Keratinocyte (primary cell): ENCODE data around the gene PXDN. TPM values are rescaled to one million over a fixed set of nuclear protein-coding genes. Genes with fewer than 3 reads are reported as not detected.

Source experiments
- DNase-seq: peaks from one replicate; pipeline ENCODE4 v3.0.0-alpha.2; 2011; ENCODE audit warnings: low read depth, missing footprints, low spot score
- FAIRE-seq: peaks from 2 replicates; lab custom pipeline; 2011; peaks lifted over from hg19 to GRCh38; lab: Jason Lieb, UNC
- H2AFZ ChIP-seq: 2 replicates; pipeline ENCODE4 v1.6.0; 2012; ENCODE audit warnings: low read length, control low read depth, inconsistent platforms; ENCODE audit not compliant: control insufficient read depth
- H3K27ac ChIP-seq: 2 replicates; pipeline ENCODE4 v1.5.1; 2011; ENCODE audit warnings: low read length; ENCODE audit not compliant: control insufficient read depth, insufficient read depth
- H3K27me3 ChIP-seq: 3 replicates; pipeline ENCODE4 v1.6.0; 2011; ENCODE audit warnings: low read length; ENCODE audit not compliant: control insufficient read depth, insufficient read depth; ENCODE audit errors: extremely low read depth
- H3K36me3 ChIP-seq, 2 experiments: 2 replicates in 1 of 2; 3 replicates in 1 of 2; pipeline ENCODE4 v1.5.1; 2011; ENCODE audit warnings: low read length in 2 of 2, mild to moderate bottlenecking in 1 of 2; ENCODE audit not compliant: control insufficient read depth in 2 of 2, insufficient read depth in 2 of 2; ENCODE audit errors: extremely low read depth in 1 of 2
- H3K4me1 ChIP-seq: 3 replicates; pipeline ENCODE4 v1.5.1; 2011; ENCODE audit warnings: low read length; ENCODE audit not compliant: control insufficient read depth, insufficient read depth; ENCODE audit errors: extremely low read depth
- H3K4me2 ChIP-seq: 3 replicates; pipeline ENCODE4 v1.6.0; 2011; ENCODE audit warnings: low read depth, low read length; ENCODE audit not compliant: control insufficient read depth, insufficient read depth; ENCODE audit errors: extremely low read depth
- H3K4me3 ChIP-seq, 3 experiments: fragments of 200-600 bp in 1 of 3; sonication (generic) in 1 of 3; 2 replicates in 2 of 3; 3 replicates in 1 of 3; pipeline ENCODE4 v1.5.1; 2011 to 2016; ENCODE audit warnings: low read length in 3 of 3, mild to moderate bottlenecking in 3 of 3, control low read depth in 2 of 3, inconsistent platforms in 1 of 3, low read depth in 1 of 3, mixed read lengths in 1 of 3, mixed run types in 1 of 3, moderate library complexity in 1 of 3; ENCODE audit not compliant: control insufficient read depth in 2 of 3, insufficient read depth in 2 of 3; ENCODE audit errors: extremely low read depth in 1 of 3
- H3K79me2 ChIP-seq: 2 replicates; pipeline ENCODE4 v1.6.0; 2012; ENCODE audit warnings: low read length; ENCODE audit not compliant: control insufficient read depth, insufficient read depth
- H3K9ac ChIP-seq: 3 replicates; pipeline ENCODE4 v1.6.0; 2011; ENCODE audit warnings: low read length; ENCODE audit not compliant: control insufficient read depth, insufficient read depth; ENCODE audit errors: extremely low read depth
- H3K9me1 ChIP-seq: 3 replicates; pipeline ENCODE4 v1.6.0; 2011; ENCODE audit warnings: low read length; ENCODE audit not compliant: control insufficient read depth, insufficient read depth; ENCODE audit errors: extremely low read depth
- H3K9me3 ChIP-seq: 2 replicates; pipeline ENCODE4 v1.5.1; 2012; ENCODE audit warnings: low read depth, low read length; ENCODE audit not compliant: control insufficient read depth
- H4K20me1 ChIP-seq: 3 replicates; pipeline ENCODE4 v1.6.0; 2011; ENCODE audit warnings: low read length; ENCODE audit not compliant: control insufficient read depth, insufficient read depth; ENCODE audit errors: extremely low read depth
- EZH2 ChIP-seq: IDR thresholded peaks from one replicate; pipeline ENCODE4 v1.6.1; 2012; ENCODE audit warnings: inconsistent platforms, mild to moderate bottlenecking, low read length, moderate library complexity
- dilution Hi-C: fragments of 300-500 bp; cut with MboI; formaldehyde crosslinking; loops from one replicate; pipeline ENCODE4 v1.7.0; 2020; ENCODE audit warnings: low sequenced_read_pairs; ENCODE audit not compliant: extremely low pct_ligation_motif_present
- polyA plus RNA-seq, 5 experiments: library from polyadenylated mRNA; depleted of rRNA in 3 of 5; stranded (reverse) in 3 of 5; stranded (forward) in 1 of 5; unstranded in 1 of 5; fragments of >200 nt; gene quantifications; 1 replicate in 1 of 5; 2 replicates in 3 of 5; 3 replicates in 1 of 5; pipeline versions ENCODE4 v1.2.1 to v1.2.3, GENCODE V29; 2011 to 2012; ENCODE audit warnings: missing spikeins in 2 of 5, low read depth in 1 of 5, low replicate concordance in 1 of 5
- TF ChIP-seq, protein P1 (sequence below), 3 experiments: IDR thresholded peaks in 1 of 3; conservative IDR thresholded peaks in 1 of 3; optimal IDR thresholded peaks in 1 of 3; 2 replicates in 2 of 3; 3 replicates in 1 of 3; pipeline versions ENCODE3 to v1.5.1; 2011; ENCODE audit warnings: low read length in 3 of 3, mild to moderate bottlenecking in 3 of 3, moderate library complexity in 2 of 3, control low read depth in 1 of 3, inconsistent platforms in 1 of 3; ENCODE audit not compliant: insufficient read depth in 2 of 3; ENCODE audit errors: extremely low read depth in 1 of 3

The PXDN gene
- polyA plus RNA-seq, 1 donor (not counting 4 experiments of a cell fraction or from before 2014, with no cell fraction given), result 36.7 TPM

DNA sequence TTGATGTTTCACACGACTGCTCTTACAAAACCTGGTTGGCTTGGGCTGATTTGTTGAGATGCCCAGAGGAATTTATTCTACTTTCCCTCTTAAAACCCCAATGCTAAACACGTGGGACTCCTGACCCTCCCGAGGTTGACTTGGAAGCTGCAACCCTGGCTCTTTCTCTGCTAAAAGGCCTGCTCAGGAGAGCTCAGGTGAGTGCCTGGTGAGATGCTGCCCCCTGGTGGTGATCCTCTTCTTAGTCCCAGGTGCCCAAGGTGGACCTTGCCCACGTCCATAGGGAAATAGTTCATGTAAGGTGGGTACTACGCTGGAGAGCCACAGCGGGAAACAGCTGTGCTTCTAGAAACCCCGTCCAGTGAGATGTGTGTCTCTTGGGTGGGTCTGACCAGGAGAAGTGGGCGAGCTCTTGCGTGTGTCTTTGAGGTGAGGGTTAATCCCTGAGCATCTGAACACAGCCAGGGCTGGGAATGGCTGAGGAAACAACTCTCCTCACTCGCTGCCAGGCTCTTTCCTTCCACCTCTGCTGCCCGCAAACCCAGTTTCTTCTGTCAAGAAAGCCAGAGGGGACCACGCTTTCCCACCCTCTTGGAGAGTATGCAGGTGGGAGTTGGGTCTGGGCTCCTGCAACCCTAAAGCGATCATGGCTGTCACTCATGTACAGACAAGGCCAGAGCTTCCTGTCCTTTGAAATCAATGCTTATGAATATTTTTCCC lies 25.5 kb upstream of the PXDN start:
- Histone ChIP-seq H3K79me2 (no peaks in the 10 kb centered on the region), H3K27ac (no peak overlapping the region), H3K4me2 (no peak overlapping the region), H3K9me1 (no peaks in the 10 kb centered on the region), H3K36me3 (no peaks in the 10 kb centered on the region), H3K27me3 (peaks cover 6% of the 10 kb centered on the region), H3K4me1 (no peaks in the 10 kb centered on the region), H3K4me3 (no peak overlapping the region), H3K9ac (no peak overlapping the region), H2AFZ (no peak overlapping the region), H4K20me1 (no peaks in the 10 kb centered on the region), H3K9me3 (no peaks in the 10 kb centered on the region)
- DNase-seq (peak; percentile 77), FAIRE-seq (peak; percentile 95)
- dilution Hi-C loops, result no loop called here
- TF ChIP-seq, protein P1, sequence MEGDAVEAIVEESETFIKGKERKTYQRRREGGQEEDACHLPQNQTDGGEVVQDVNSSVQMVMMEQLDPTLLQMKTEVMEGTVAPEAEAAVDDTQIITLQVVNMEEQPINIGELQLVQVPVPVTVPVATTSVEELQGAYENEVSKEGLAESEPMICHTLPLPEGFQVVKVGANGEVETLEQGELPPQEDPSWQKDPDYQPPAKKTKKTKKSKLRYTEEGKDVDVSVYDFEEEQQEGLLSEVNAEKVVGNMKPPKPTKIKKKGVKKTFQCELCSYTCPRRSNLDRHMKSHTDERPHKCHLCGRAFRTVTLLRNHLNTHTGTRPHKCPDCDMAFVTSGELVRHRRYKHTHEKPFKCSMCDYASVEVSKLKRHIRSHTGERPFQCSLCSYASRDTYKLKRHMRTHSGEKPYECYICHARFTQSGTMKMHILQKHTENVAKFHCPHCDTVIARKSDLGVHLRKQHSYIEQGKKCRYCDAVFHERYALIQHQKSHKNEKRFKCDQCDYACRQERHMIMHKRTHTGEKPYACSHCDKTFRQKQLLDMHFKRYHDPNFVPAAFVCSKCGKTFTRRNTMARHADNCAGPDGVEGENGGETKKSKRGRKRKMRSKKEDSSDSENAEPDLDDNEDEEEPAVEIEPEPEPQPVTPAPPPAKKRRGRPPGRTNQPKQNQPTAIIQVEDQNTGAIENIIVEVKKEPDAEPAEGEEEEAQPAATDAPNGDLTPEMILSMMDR (optimal IDR thresholded peaks at IDR 0.05 in 1 of 3, IDR thresholded peaks at IDR 0.05 in 1 of 3, conservative IDR thresholded peaks at IDR 0.05 in 1 of 3; ENCODE audit: extremely low read depth in 1 of 3, insufficient read depth in 2 of 3, low read length in 3 of 3), result peak; percentile 92 to 95 (median 92)
- TF ChIP-seq EZH2, result no peak

DNA sequence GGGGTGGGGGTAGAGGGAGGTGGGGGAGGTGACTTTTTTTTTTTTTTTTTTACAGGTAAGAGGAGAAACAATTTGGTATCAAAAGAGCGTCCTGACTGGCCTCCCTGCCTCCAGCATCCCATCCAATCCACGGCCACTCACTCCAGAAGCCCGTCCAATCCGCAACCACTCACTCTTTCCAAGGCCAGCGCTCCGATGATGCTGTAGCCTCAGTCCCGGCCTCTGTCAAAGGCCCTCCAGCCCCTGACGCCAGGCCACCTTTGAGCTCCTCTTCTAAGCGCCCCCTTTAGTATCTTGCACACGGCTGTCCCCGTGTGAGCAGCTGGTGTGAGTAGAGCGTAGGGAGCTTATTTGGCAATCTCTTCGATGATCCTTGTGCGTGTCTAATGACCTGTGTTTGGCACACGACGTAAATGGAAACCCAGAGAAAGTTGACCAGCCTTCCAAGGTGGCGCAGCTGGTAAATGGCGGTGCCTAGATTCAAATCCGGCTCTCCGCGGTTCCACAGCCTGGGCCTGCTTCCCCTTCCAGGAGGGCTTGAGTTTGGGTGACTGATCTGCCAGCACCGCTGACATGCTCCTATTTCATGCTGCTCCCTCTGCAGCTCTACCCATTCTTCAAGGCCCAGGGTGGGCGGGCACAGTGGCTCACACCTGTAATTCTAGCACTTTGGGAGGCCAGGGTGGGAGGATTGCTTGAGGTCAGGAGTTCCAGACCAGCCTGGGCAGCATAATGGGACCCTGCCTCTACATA lies 23.8 kb upstream of the PXDN start:
- peaks cover 5% of the 10 kb centered on the region for H3K27me3 ChIP-seq
- no peak overlapping the region for H2AFZ ChIP-seq
- H3K36me3 ChIP-seq, result no peaks in the 10 kb centered on the region
- H4K20me1 ChIP-seq, result no peaks in the 10 kb centered on the region
- no peak for TF ChIP-seq EZH2
- no peak overlapping the region for H3K27ac ChIP-seq
- no peaks in the 10 kb centered on the region for H3K9me3 ChIP-seq
- FAIRE-seq, result no peak
- no peak overlapping the region for H3K4me2 ChIP-seq
- dilution Hi-C loops, result no loop called here
- no peaks in the 10 kb centered on the region for H3K79me2 ChIP-seq
- no peak overlapping the region for H3K4me3 ChIP-seq
- H3K4me1 ChIP-seq, result no peaks in the 10 kb centered on the region
- DNase-seq, result no peak
- H3K9me1 ChIP-seq, result no peaks in the 10 kb centered on the region
- no peak overlapping the region for H3K9ac ChIP-seq
